Erythroblast (primary cell): ENCODE measurements around the gene PRMT3.

Source experiments
- GATA1 ChIP-seq: IDR thresholded peaks from 2 replicates; pipeline ENCODE4 v1.6.1; 2011; ENCODE audit warnings: low read depth, mild to moderate bottlenecking, control low read depth, low read length, moderate library complexity
- POLR2A ChIP-seq: IDR thresholded peaks from 2 replicates; pipeline ENCODE4 v1.6.1; 2011; ENCODE audit warnings: mild to moderate bottlenecking, low read length

- TF ChIP-seq POLR2A (no peak), GATA1 (no peak)
Observed at GRCh38 chr11:20342347-20343141, 45.0 kb upstream of the PRMT3 start.
